Melanocyte of skin (primary cell): Measurements from ENCODE around the gene TSPAN4. TPM values are rescaled to one million over a fixed set of nuclear protein-coding genes. Genes with fewer than 3 reads are reported as not detected.

ENCODE experiments used
- small RNA-seq, 2 donors: library from RNA; depleted of rRNA; stranded (forward); fragments of <200 nt; gene quantifications; one replicate each; pipeline ENCODE3, GENCODE V24; 2012
- total RNA-seq, 2 donors: library from RNA; depleted of rRNA; stranded (reverse); fragments of >200 nt; gene quantifications; 2 replicates each; pipeline ENCODE4 v1.2.3, GENCODE V29; 2012

The TSPAN4 gene
- 100 to 1,000 TPM; 119 to 179 TPM for total RNA-seq

GRCh38 chr11:842370-843002 is at the start of gene TSPAN4, which contains the start of gene POLR2L:
TSS of gene TSPAN4 (plus strand) at chr11:842852. CDS start at chr11:850305, 7,453 bp downstream.
TSS of gene POLR2L (minus strand) at chr11:842529. CDS start at chr11:842508, 21 bp downstream.

GRCh38 chr11:798093-798713 is 44.4 kb upstream of the TSPAN4 start, which contains the start of gene SLC25A22:
TSS of gene SLC25A22 (minus strand) at chr11:798281. CDS start at chr11:795006, 3,275 bp downstream.

GRCh38 chr11:809287-810039 is 33.2 kb upstream of the TSPAN4 start, which contains the start of gene RPLP2:
TSS of gene RPLP2 (plus strand) at chr11:809967. CDS start at chr11:810235, 268 bp downstream.

GRCh38 chr11:818396-819128 is 24.1 kb upstream of the TSPAN4 start, which contains the start of gene PNPLA2:
TSS of gene PNPLA2 (plus strand) at chr11:818914. CDS start at chr11:819719, 805 bp downstream.

GRCh38 chr11:827897-828192 is 14.8 kb upstream of the TSPAN4 start, which contains the start of gene CRACR2B:
TSS of gene CRACR2B (plus strand) at chr11:827919. CDS start at chr11:828608, 689 bp downstream.

GRCh38 chr11:832529-833113 is 10.0 kb upstream of the TSPAN4 start, which contains the start of gene CD151:
TSS of gene CD151 (plus strand) at chr11:832952. CDS start at chr11:836070, 3,118 bp downstream.

GRCh38 chr11:910589-911030 is 68.0 kb downstream of the TSPAN4 start, which contains the start of gene CHID1:
TSS of gene CHID1 (minus strand) at chr11:910810. CDS start at chr11:904816, 5,994 bp downstream.

Small RNAs within 50 kb of the gene (small RNA-seq; reads per million reads assigned to genes)
- gene SNORA52, result 0 reads per million in 2 donors

Other genes with a start within 250 kb of the TSPAN4 start
- gene IRF7, start 226.9 kb upstream of the TSPAN4 start, total RNA-seq, result 100 to 1,000 TPM; 148 to 177 TPM
- not detected for gene CDHR5, start 217.9 kb upstream of the TSPAN4 start, total RNA-seq
- gene SCT, start 215.7 kb upstream of the TSPAN4 start, total RNA-seq, result not detected
- not detected for gene DRD4, start 205.6 kb upstream of the TSPAN4 start, total RNA-seq
- 10 to 100 TPM; 39.3 to 53.7 TPM for gene DEAF1, start 147.6 kb upstream of the TSPAN4 start, total RNA-seq
- 10 to 100 TPM in 1 of 2 donors, 1 to 10 TPM in 1; 7.0 to 15.1 TPM for gene TMEM80, start 147.0 kb upstream of the TSPAN4 start, total RNA-seq
- 10 to 100 TPM; 26.3 to 30.6 TPM for gene EPS8L2, start 136.6 kb upstream of the TSPAN4 start, total RNA-seq
- 100 to 1,000 TPM; 249 to 377 TPM for gene TALDO1, start 95.4 kb upstream of the TSPAN4 start, total RNA-seq
- 10 to 100 TPM; 34.0 to 42.0 TPM for gene GATD1, start 65.4 kb upstream of the TSPAN4 start, total RNA-seq
- not detected for gene CEND1, start 52.8 kb upstream of the TSPAN4 start, total RNA-seq
- 10 to 100 TPM in 1 of 2 donors, 1 to 10 TPM in 1; 8.6 to 24.3 TPM for gene SLC25A22, start 44.6 kb upstream of the TSPAN4 start, total RNA-seq
- gene PIDD1, start 37.6 kb upstream of the TSPAN4 start, total RNA-seq, result 1 to 10 TPM; 5.9 to 7.3 TPM
- 100 to 1,000 TPM; 243 to 415 TPM for gene RPLP2, start 32.9 kb upstream of the TSPAN4 start, total RNA-seq
- gene PNPLA2, start 23.9 kb upstream of the TSPAN4 start, total RNA-seq, result 10 to 100 TPM; 20.0 to 21.0 TPM
- under 1 TPM in 1 of 2 donors, not detected in 1; 0.67 TPM for gene CRACR2B, start 14.9 kb upstream of the TSPAN4 start, total RNA-seq
- 100 to 1,000 TPM; 125 to 137 TPM for gene CD151, start 9.9 kb upstream of the TSPAN4 start, total RNA-seq
- gene POLR2L, start 323 bp upstream of the TSPAN4 start, total RNA-seq, result 100 to 1,000 TPM in 1 of 2 donors, 10 to 100 TPM in 1; 76.7 to 109 TPM
- gene CHID1, start 68.0 kb downstream of the TSPAN4 start, total RNA-seq, result 10 to 100 TPM; 20.6 to 39.3 TPM
- gene AP2A2, start 83.0 kb downstream of the TSPAN4 start, total RNA-seq, result 10 to 100 TPM; 31.3 to 37.2 TPM
- not detected for gene MUC6, start 193.9 kb downstream of the TSPAN4 start, total RNA-seq
- not detected for gene MUC2, start 232.0 kb downstream of the TSPAN4 start, total RNA-seq